BE2C (cell line): ENCODE measurements around the gene TUFM.

Experiments
- DNase-seq: peaks from one replicate; pipeline ENCODE4 v3.0.0-alpha.2; 2020
- H3K27me3 ChIP-seq: fragments of 250-450 bp; sonication (Bioruptor Pico); 2 replicates; pipeline ENCODE4 v1.5.1; 2020; ENCODE audit warnings: mild to moderate bottlenecking
- H3K36me3 ChIP-seq: fragments of 250-450 bp; sonication (Bioruptor Pico); 2 replicates; pipeline ENCODE4 v1.5.1; 2020; ENCODE audit warnings: mild to moderate bottlenecking
- H3K4me1 ChIP-seq: fragments of 250-450 bp; sonication (Bioruptor Pico); 2 replicates; pipeline ENCODE4 v1.5.1; 2020
- H3K4me3 ChIP-seq: 2 replicates; pipeline ENCODE4 v1.5.1; 2011; ENCODE audit warnings: low read depth, low read length
- H3K9me3 ChIP-seq: fragments of 250-450 bp; sonication (Bioruptor Pico); 2 replicates; pipeline ENCODE4 v1.5.1; 2020
- TF ChIP-seq, protein P1 (sequence below): IDR thresholded peaks from 2 replicates; pipeline ENCODE4 v1.5.1; 2012; ENCODE audit warnings: mild to moderate bottlenecking, low read depth, low read length

The TUFM gene

DNA sequence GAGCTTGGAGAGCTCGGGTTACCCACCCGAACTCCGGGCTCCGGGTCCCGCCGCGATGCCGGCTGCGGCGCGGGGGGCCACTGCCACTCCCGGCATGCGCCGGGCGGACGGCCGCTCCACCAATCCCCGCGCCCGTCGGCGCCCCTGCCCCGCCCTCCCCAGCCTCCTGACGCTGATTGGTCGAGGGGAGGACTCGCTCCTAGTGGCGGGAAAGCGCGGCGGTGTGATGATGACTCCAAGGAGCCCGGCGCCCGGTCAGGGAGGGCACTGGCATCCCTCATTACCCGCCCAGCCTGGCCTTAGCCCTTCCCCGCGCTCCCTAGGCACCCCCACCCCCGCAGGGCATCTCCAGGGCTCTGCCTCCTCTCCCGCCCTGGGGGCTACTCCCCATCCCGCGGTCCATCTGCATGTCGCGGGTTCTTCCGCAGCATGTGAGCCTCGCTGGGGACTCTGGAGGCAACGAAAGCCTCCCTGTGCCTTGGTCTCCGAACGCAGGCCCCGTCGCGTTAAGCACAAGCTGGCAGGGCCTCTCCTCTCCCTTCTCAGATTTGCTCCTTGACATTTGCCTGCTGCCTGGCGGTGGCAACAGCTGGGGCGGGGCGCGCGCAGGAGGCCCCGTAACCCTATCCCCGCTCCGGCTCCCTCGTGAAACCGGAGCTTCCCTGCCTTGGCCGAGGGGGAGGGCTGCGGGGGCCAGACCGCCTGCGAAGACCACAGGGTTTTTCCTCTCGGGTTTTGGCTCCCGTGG is 33.9 kb upstream of the TUFM start:
- peak overlapping the region; percentile 60 for H3K4me3 ChIP-seq
- peaks cover 4% of the 10 kb centered on the region for H3K9me3 ChIP-seq
- peak; percentile 92 for DNase-seq
- H3K36me3 ChIP-seq, result no peaks in the 10 kb centered on the region
- TF ChIP-seq, protein P1, sequence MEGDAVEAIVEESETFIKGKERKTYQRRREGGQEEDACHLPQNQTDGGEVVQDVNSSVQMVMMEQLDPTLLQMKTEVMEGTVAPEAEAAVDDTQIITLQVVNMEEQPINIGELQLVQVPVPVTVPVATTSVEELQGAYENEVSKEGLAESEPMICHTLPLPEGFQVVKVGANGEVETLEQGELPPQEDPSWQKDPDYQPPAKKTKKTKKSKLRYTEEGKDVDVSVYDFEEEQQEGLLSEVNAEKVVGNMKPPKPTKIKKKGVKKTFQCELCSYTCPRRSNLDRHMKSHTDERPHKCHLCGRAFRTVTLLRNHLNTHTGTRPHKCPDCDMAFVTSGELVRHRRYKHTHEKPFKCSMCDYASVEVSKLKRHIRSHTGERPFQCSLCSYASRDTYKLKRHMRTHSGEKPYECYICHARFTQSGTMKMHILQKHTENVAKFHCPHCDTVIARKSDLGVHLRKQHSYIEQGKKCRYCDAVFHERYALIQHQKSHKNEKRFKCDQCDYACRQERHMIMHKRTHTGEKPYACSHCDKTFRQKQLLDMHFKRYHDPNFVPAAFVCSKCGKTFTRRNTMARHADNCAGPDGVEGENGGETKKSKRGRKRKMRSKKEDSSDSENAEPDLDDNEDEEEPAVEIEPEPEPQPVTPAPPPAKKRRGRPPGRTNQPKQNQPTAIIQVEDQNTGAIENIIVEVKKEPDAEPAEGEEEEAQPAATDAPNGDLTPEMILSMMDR, result no peak
- H3K4me1 ChIP-seq, result no peaks in the 10 kb centered on the region
- no peaks in the 10 kb centered on the region for H3K27me3 ChIP-seq

DNA sequence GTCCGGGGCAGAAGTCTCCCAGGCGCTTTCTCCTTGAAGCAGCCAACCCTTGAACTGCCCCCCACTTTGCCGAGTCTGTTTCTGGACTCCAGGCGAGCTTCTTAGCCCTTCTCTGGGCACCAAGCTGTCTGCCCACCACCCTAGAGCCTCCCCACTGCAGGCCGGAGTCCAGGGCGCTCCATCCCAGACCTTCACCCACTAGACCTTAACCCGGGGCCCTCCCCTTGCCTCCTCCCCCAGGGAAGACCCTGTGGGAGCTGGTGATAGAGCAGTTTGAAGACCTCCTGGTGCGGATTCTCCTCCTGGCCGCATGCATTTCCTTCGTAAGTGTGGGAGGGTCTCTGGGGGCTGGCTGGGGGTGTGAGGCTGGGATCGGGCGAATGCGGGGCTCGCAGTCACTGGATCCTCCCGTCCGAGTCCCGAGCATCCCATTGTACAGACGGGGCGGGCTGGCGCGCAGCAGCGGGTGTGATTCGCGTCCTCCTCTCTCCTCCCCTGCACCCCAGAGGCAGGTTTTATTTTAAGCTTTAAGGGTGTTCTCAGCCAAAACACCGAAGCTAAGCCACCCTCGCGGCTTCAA is 33.2 kb upstream of the TUFM start:
- TF ChIP-seq, protein P1, result no peak
- peaks cover 4% of the 10 kb centered on the region for H3K9me3 ChIP-seq
- H3K4me1 ChIP-seq, result no peaks in the 10 kb centered on the region
- peak overlapping the region; percentile 60 for H3K4me3 ChIP-seq
- no peak for DNase-seq
- no peaks in the 10 kb centered on the region for H3K27me3 ChIP-seq
- no peaks in the 10 kb centered on the region; the same call in 1 of the 2 replicates for H3K36me3 ChIP-seq

DNA sequence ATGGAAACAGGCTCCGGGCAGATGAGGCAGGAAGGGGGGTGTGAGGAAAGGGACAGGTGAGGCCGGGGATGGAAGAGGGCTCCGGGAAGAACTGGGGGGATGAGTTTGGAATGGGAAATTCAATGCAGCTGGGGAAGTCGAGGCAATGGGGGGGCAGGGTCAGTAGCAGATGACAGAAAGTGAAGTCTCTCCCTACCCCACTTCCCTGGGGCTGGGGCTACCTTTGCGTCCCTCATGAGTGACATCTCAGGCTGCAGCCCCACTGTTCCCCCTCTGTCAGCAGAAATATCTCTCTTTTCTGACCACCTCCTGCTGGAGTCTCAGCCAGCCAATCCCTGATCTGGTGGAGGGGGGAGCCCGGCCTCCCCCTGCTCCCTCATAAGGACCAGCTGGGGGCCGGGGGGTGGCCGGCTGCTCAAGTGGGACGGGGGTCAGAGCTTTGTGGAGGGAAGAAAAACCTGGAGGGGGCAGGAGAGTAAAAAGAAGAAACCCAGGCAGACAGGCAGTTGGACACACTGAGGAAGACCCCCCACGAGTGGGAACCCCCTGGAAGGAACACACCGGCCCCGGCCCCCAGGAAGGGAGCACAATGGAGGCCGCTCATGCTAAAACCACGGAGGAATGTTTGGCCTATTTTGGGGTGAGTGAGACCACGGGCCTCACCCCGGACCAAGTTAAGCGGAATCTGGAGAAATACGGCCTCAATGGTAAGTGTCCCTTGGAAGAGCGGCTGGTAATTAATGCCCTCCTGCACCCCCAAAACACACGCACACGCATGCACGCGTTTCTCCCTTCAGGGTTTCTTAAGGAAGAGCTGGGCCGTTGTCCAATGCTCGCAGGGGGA is 32.2 kb upstream of the TUFM start, which contains the start of gene ATP2A1:
TSS of gene ATP2A1 (plus strand) at position 406 of the 844 bp plus-strand sequence. CDS start at position 590, 184 bp downstream.
- no peak for DNase-seq
- Histone ChIP-seq H3K36me3 (peaks cover 9% of the 10 kb centered on the region), H3K27me3 (no peaks in the 10 kb centered on the region), H3K9me3 (peaks cover 4% of the 10 kb centered on the region), H3K4me1 (no peaks in the 10 kb centered on the region), H3K4me3 (peak within 1 kb of the TSS; percentile 60)
- TF ChIP-seq, protein P1, result no peak

DNA sequence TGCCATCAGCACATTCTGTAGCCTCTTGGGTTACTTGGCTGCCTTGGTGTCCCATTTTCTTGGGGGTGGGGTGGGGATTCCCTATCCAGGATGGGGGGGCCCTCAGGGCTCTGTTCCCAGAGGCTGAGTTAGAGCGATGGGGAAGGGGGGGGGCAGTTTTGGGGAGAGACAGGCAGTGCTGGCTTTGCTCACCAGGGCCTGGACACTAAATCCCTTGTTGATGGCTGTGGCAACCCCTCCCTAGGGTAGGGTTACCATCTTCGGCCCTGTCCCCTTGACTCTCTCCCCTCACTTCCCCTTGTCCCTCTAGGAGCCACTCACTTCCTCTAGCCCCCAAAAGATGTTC is 31.5 kb upstream of the TUFM start:
- Histone ChIP-seq H3K4me1 (no peaks in the 10 kb centered on the region), H3K9me3 (peaks cover 4% of the 10 kb centered on the region), H3K36me3 (peaks cover 9% of the 10 kb centered on the region), H3K27me3 (no peaks in the 10 kb centered on the region), H3K4me3 (no peak overlapping the region)
- TF ChIP-seq, protein P1, result no peak
- DNase-seq, result no peak

DNA sequence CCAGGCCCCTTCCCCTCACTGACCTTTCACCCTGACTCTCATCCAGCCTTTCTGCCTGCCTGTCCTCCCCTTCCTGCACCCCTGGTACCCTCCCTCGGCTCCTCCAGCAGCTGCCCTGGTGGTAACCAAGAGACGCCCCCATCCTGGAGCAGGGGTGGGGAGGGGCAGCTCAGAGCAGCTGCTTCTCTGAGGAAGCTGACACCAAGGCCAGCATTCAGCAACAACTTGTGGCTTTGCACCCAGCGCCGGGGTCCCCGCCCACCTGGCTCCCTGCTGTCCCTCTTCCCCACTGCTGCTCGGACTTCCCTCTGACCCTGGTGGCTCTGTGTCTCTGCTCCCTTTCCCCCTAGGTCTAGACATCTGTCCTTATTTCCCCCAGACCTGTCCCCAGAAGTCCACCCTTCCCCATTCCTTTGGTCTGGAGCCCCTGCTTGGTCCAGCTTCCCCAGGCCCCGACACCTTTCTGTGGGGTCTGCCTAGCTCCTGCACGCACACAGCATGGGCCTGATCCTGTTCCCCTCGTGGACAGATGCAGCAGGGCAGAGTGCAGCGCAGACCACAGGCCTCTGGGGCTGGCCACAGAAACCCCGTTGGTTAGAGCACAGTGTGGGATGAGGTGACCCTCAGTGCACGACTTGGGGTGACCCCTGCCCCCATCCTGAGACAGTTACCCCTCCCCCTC is 31.0 kb upstream of the TUFM start:
- TF ChIP-seq, protein P1, result no peak
- no peak overlapping the region for H3K4me3 ChIP-seq
- no peak for DNase-seq

More for the DNA sequence above, 31.0 kb upstream of the TUFM start:
- H3K36me3 ChIP-seq, result peaks cover 10% of the 10 kb centered on the region
- H3K9me3 ChIP-seq, result peaks cover 4% of the 10 kb centered on the region
- H3K27me3 ChIP-seq, result no peaks in the 10 kb centered on the region
- no peaks in the 10 kb centered on the region for H3K4me1 ChIP-seq
